ENCODE results near the gene DEGS2. TPM values are rescaled to one million over a fixed set of nuclear protein-coding genes. Genes with fewer than 3 reads are reported as not detected.
A peak's percentile ranks its signal among the peaks of the same experiment; 100 is the strongest.

DEGS2 gene
- total RNA-seq, 6 experiments from 2014 or later, result 0.09 to 0.55 (median 0.22) TPM

GRCh38 chr14:100155756-100156616 lies 3.5 kb downstream of the DEGS2 start:
- Histone ChIP-seq H3K27me3 (peaks cover 0 to 4% of the 10 kb centered on the region in 2 donors), H3K27ac (no peak overlapping the region), H3K4me3 (no peak overlapping the region), H3K36me3 (no peaks in the 10 kb centered on the region), H3K9me3 (no peaks in the 10 kb centered on the region), H3K4me1 (peaks cover 0 to 17% (median 0%) of the 10 kb centered on the region in 4 donors)
- peak; percentile 9 to 74 (median 33) for ATAC-seq
- intact Hi-C loops (cut with DNase I), result no loop called here
- DNase-seq, result no peak
- 62% methylated on average over 9 of the region's 12 CpGs for WGBS (ENCODE audit: insufficient coverage, low coverage, low lambda C conversion rate, missing lambda C conversion rate)
- TF ChIP-seq CTCF (IDR thresholded peaks at IDR 0.05) (no peak), POLR2A (IDR thresholded peaks at IDR 0.05) (no peak)

GRCh38 chr14:100155049-100155621 lies 4.3 kb downstream of the DEGS2 start:
- H3K4me3 ChIP-seq, result no peak overlapping the region
- H3K9me3 ChIP-seq, result no peaks in the 10 kb centered on the region
- DNase-seq (peak in 2 of 3 donors; percentile 18 to 53), ATAC-seq (peak in 3 of 4 donors; percentile 17 to 18 (median 18))
- WGBS (ENCODE audit: insufficient coverage, low coverage, low lambda C conversion rate, missing lambda C conversion rate), result 53% methylated on average over 6 of the region's 8 CpGs
- TF ChIP-seq CTCF (IDR thresholded peaks at IDR 0.05), result peak; percentile 25 to 47 (median 36)
- no peak for TF ChIP-seq POLR2A (IDR thresholded peaks at IDR 0.05)
- intact Hi-C loops (cut with DNase I), result no loop called here
- H3K27ac ChIP-seq, result no peak overlapping the region
- peaks cover 0 to 4% of the 10 kb centered on the region in 2 donors for H3K27me3 ChIP-seq
- H3K36me3 ChIP-seq, result no peaks in the 10 kb centered on the region
- peaks cover 0 to 17% (median 0%) of the 10 kb centered on the region in 4 donors for H3K4me1 ChIP-seq

- Histone ChIP-seq H3K27me3 (peaks cover 0 to under 1% of the 10 kb centered on the region in 2 donors), H3K36me3 (no peaks in the 10 kb centered on the region), H3K27ac (no peak overlapping the region), H3K4me3 (no peak overlapping the region), H3K4me1 (peaks cover 0 to 2% (median 0%) of the 10 kb centered on the region in 4 donors), H3K9me3 (no peaks in the 10 kb centered on the region)
- ATAC-seq, result no peak
- no peak for DNase-seq
- no CpG with 5 or more reads among the region's 6 CpGs for WGBS (ENCODE audit: insufficient coverage, low coverage, low lambda C conversion rate, missing lambda C conversion rate)
- TF ChIP-seq POLR2A (IDR thresholded peaks at IDR 0.05), result no peak
- TF ChIP-seq CTCF (IDR thresholded peaks at IDR 0.05), result no peak
- intact Hi-C loops (cut with DNase I), result no loop called here
Observed at GRCh38 chr14:100153560-100153959, 5.9 kb downstream of the DEGS2 start.

GRCh38 chr14:100152091-100152490 lies 7.4 kb downstream of the DEGS2 start:
- H3K27me3 ChIP-seq, result no peaks in the 10 kb centered on the region
- TF ChIP-seq POLR2A (IDR thresholded peaks at IDR 0.05) (no peak), CTCF (IDR thresholded peaks at IDR 0.05) (no peak)
- ATAC-seq (no peak), DNase-seq (no peak)
- H3K36me3 ChIP-seq, result no peaks in the 10 kb centered on the region
- H3K4me3 ChIP-seq, result no peak overlapping the region
- WGBS (ENCODE audit: insufficient coverage, low coverage, low lambda C conversion rate, missing lambda C conversion rate), result 73% methylated on average over 4 of the region's 10 CpGs
- no peaks in the 10 kb centered on the region for H3K9me3 ChIP-seq
- H3K27ac ChIP-seq, result no peak overlapping the region
- no peaks in the 10 kb centered on the region for H3K4me1 ChIP-seq
- intact Hi-C loops (cut with DNase I), result no loop called here

Measured in right lobe of liver (tissue), 6 donors.